H9 (cell line): ENCODE results near the gene GMPPB. TPM values are rescaled to one million over a fixed set of nuclear protein-coding genes. Genes with fewer than 3 reads are reported as not detected.

Source experiments
- DNase-seq: peaks from one replicate; pipeline ENCODE4 v3.0.0-alpha.2; 2017
- H2AFZ ChIP-seq: one replicate; pipeline ENCODE4 v1.6.1; 2013; ENCODE audit warnings: mild to moderate bottlenecking, low read length, control low read depth, moderate library complexity
- H2AK5ac ChIP-seq: 2 replicates; pipeline ENCODE4 v1.6.1; 2013; ENCODE audit warnings: low read length, control low read depth, mixed read lengths; ENCODE audit not compliant: insufficient read length
- H2BK120ac ChIP-seq: one replicate; pipeline ENCODE4 v1.6.1; 2013; ENCODE audit warnings: low read depth, mild to moderate bottlenecking, low read length, control low read depth, inconsistent platforms; ENCODE audit not compliant: poor library complexity, severe bottlenecking
- H2BK12ac ChIP-seq: 2 replicates; pipeline ENCODE4 v1.6.1; 2013; ENCODE audit warnings: low read length, control low read depth, mixed read lengths, low read depth; ENCODE audit not compliant: insufficient read length
- H2BK15ac ChIP-seq: 2 replicates; pipeline ENCODE4 v1.6.1; 2013; ENCODE audit warnings: low read depth, low read length, control low read depth
- H2BK20ac ChIP-seq: one replicate; pipeline ENCODE4 v1.6.1; 2013; ENCODE audit warnings: low read depth, mild to moderate bottlenecking, low read length, control low read depth, inconsistent platforms; ENCODE audit not compliant: poor library complexity, severe bottlenecking
- H2BK5ac ChIP-seq: 2 replicates; pipeline ENCODE4 v1.6.1; 2013; ENCODE audit warnings: low read length, control low read depth, mixed read lengths; ENCODE audit not compliant: insufficient read length
- H3K14ac ChIP-seq: 2 replicates; pipeline ENCODE4 v1.6.1; 2013; ENCODE audit warnings: low read length, control low read depth; ENCODE audit not compliant: insufficient read depth
- H3K18ac ChIP-seq: 2 replicates; pipeline ENCODE4 v1.6.1; 2013; ENCODE audit warnings: low read depth, mild to moderate bottlenecking, mixed read lengths, low read length, control low read depth; ENCODE audit not compliant: insufficient read length
- H3K23ac ChIP-seq: 2 replicates; pipeline ENCODE4 v1.6.1; 2013; ENCODE audit warnings: low read length, control low read depth, mixed read lengths, low read depth; ENCODE audit not compliant: insufficient read length
- H3K23me2 ChIP-seq: 2 replicates; pipeline ENCODE4 v1.6.1; 2013; ENCODE audit warnings: low read depth, mild to moderate bottlenecking, mixed read lengths, low read length, control low read depth; ENCODE audit not compliant: insufficient read length, poor library complexity, severe bottlenecking
- H3K27ac ChIP-seq: 2 replicates; pipeline ENCODE4 v1.5.1; 2013; ENCODE audit warnings: low read length, control low read depth, mixed read lengths, low read depth; ENCODE audit not compliant: insufficient read length
- H3K27me3 ChIP-seq: 2 replicates; pipeline ENCODE4 v1.6.1; 2013; ENCODE audit warnings: low read length, control low read depth, inconsistent platforms; ENCODE audit not compliant: insufficient read depth
- H3K4ac ChIP-seq: 2 replicates; pipeline ENCODE4 v1.6.1; 2013; ENCODE audit warnings: low read depth, mild to moderate bottlenecking, control low read depth, inconsistent platforms, low read length, moderate library complexity
- H3K4me1 ChIP-seq: 2 replicates; pipeline ENCODE4 v1.6.1; 2013; ENCODE audit warnings: low read length, control low read depth, inconsistent platforms; ENCODE audit not compliant: insufficient read depth
- H3K4me2 ChIP-seq: 2 replicates; pipeline ENCODE4 v1.6.1; 2013; ENCODE audit warnings: low read length, control low read depth, mixed read lengths; ENCODE audit not compliant: insufficient read length, insufficient read depth
- H3K56ac ChIP-seq: 2 replicates; pipeline ENCODE4 v1.6.1; 2013; ENCODE audit warnings: low read depth, mild to moderate bottlenecking, mixed read lengths, low read length, control low read depth; ENCODE audit not compliant: insufficient read length
- H3K79me1 ChIP-seq: 2 replicates; pipeline ENCODE4 v1.6.1; 2013; ENCODE audit warnings: low read depth, mild to moderate bottlenecking, moderate library complexity, low read length, control low read depth, inconsistent platforms; ENCODE audit not compliant: insufficient read depth, poor library complexity, severe bottlenecking
- H3K79me2 ChIP-seq: 2 replicates; pipeline ENCODE4 v1.6.1; 2013; ENCODE audit warnings: low read length, control low read depth, inconsistent platforms; ENCODE audit not compliant: insufficient read depth
- H3K9ac ChIP-seq: 2 replicates; pipeline ENCODE4 v1.6.1; 2013; ENCODE audit warnings: low read length, control low read depth, mixed read lengths; ENCODE audit not compliant: insufficient read length; ENCODE audit errors: extremely low read depth
- H3K9me3 ChIP-seq: one replicate; pipeline ENCODE4 v1.6.1; 2013; ENCODE audit warnings: low read depth, low read length, inconsistent platforms; ENCODE audit not compliant: control insufficient read depth
- H3T11ph ChIP-seq: one replicate; pipeline ENCODE4 v1.6.1; 2013; ENCODE audit warnings: mild to moderate bottlenecking, low read length, control low read depth, inconsistent platforms
- H4K20me1 ChIP-seq: one replicate; pipeline ENCODE4 v1.6.1; 2013; ENCODE audit not compliant: control insufficient read depth, insufficient read length, insufficient read depth
- H4K5ac ChIP-seq: 2 replicates; pipeline ENCODE4 v1.6.1; 2013; ENCODE audit warnings: low read depth, mild to moderate bottlenecking, mixed read lengths, low read length, control low read depth; ENCODE audit not compliant: insufficient read length
- H4K8ac ChIP-seq: replicated peaks from 2 replicates; pipeline ENCODE4 v1.6.1; 2013; ENCODE audit warnings: low read length, control low read depth, mixed read lengths, low read depth; ENCODE audit not compliant: insufficient read length
- H4K91ac ChIP-seq: 2 replicates; pipeline ENCODE4 v1.6.1; 2013; ENCODE audit warnings: low read depth, mild to moderate bottlenecking, moderate library complexity, mixed read lengths, low read length, control low read depth; ENCODE audit not compliant: insufficient read length
- H3K27ac Mint-ChIP-seq, 3 experiments: 2 replicates in 2 of 3; 3 replicates in 1 of 3; pipeline ENCODE4 v1.8.0; 2020 to 2021; ENCODE audit warnings: mixed read lengths in 3 of 3, mild to moderate bottlenecking in 1 of 3, moderate library complexity in 1 of 3
- H3K27me3 Mint-ChIP-seq: 2 replicates; pipeline ENCODE4 v1.8.0; 2021; ENCODE audit warnings: low read depth, mild to moderate bottlenecking, moderate library complexity, mixed read lengths
- H3K36me3 Mint-ChIP-seq, 3 experiments: 2 replicates in 2 of 3; 3 replicates in 1 of 3; pipeline ENCODE4 v1.8.0; 2020 to 2021; ENCODE audit warnings: low read depth in 3 of 3, mixed read lengths in 3 of 3; ENCODE audit not compliant: insufficient read depth in 1 of 3
- H3K4me1 Mint-ChIP-seq, 2 experiments: 2 replicates each; pipeline ENCODE4 v1.8.0; 2020; ENCODE audit warnings: mixed read lengths in 2 of 2
- H3K4me3 Mint-ChIP-seq, 2 experiments: 2 replicates in 1 of 2; 3 replicates in 1 of 2; pipeline ENCODE4 v1.8.0; 2020 to 2021; ENCODE audit warnings: mild to moderate bottlenecking in 2 of 2, mixed read lengths in 2 of 2, moderate library complexity in 1 of 2
- H3K9me3 Mint-ChIP-seq, 2 experiments: 2 replicates in 1 of 2; 3 replicates in 1 of 2; pipeline ENCODE4 v1.8.0; 2020; ENCODE audit warnings: mild to moderate bottlenecking in 2 of 2, mixed read lengths in 2 of 2, moderate library complexity in 1 of 2
- CTCF ChIP-seq: fragments of 200-600 bp; sonication (generic); conservative IDR thresholded peaks from 3 replicates; pipeline ENCODE4 v1.8.0; 2021; ENCODE audit warnings: antibody characterized with exemption, mild to moderate bottlenecking
- WGBS: extraction: QIAGEN DNeasy Blood & Tissue Kit; methylation state at CpG from one replicate; pipeline ENCODE4 v1.1.7; 2013; ENCODE audit warnings: missing lambda C conversion rate, low lambda C conversion rate, mixed read lengths; ENCODE audit not compliant: insufficient read length; ENCODE audit errors: extremely low coverage; 5-methylcytosine and 5-hydroxymethylcytosine counted together
- total RNA-seq: library from RNA; stranded (reverse); gene quantifications from 2 replicates; pipeline ENCODE4 v1.2.1, GENCODE V29; 2021

The GMPPB gene
- total RNA-seq, 1 experiment from 2014 or later: 31.1 TPM

GRCh38 chr3:49674497-49674983 lies 49.2 kb downstream of the GMPPB start:
- peak overlapping the region; percentile 52 for H3K9ac ChIP-seq
- H3K79me1 ChIP-seq: peaks cover 4% of the 10 kb centered on the region
- no peak overlapping the region for H2BK120ac ChIP-seq
- H3K23me2 ChIP-seq: peaks cover 8% of the 10 kb centered on the region
- peaks cover 23 to 36% (median 34%) of the 10 kb centered on the region in 3 experiments; a peak in 6 of 7 replicates for H3K36me3 Mint-ChIP-seq
- H3K18ac ChIP-seq: no peak overlapping the region
- peaks cover 12 to 17% of the 10 kb centered on the region in 2 experiments for H3K4me1 Mint-ChIP-seq
- no peak overlapping the region for H4K8ac ChIP-seq
- H4K5ac ChIP-seq: no peak overlapping the region
- H3K56ac ChIP-seq: no peak overlapping the region
- peak overlapping the region; percentile 93 for H3K4me2 ChIP-seq
- DNase-seq: no peak
- H3K27ac Mint-ChIP-seq: peak overlapping the region in 1 of 3 experiments; percentile 55; a peak in 1 of 7 replicates
- no peak overlapping the region for H2AK5ac ChIP-seq
- peak overlapping the region; percentile 94 to 95 for H3K4me3 Mint-ChIP-seq
- no peaks in the 10 kb centered on the region; the same call in 1 of the 2 replicates for H3K79me2 ChIP-seq
- no peak overlapping the region for H2BK12ac ChIP-seq
- H2BK15ac ChIP-seq: no peak overlapping the region
- 0 out of 3 replicates have a peak, but pooled peaks have one; percentile 13 for TF ChIP-seq CTCF
- no peak overlapping the region for H2BK20ac ChIP-seq
- H3K23ac ChIP-seq: no peak overlapping the region
- no peak overlapping the region for H2AFZ ChIP-seq
- WGBS: no CpG with 5 or more reads among the region's 34 CpGs
- H3K4me1 ChIP-seq: no peaks in the 10 kb centered on the region; the same call in 1 of the 2 replicates
- H4K91ac ChIP-seq: no peak overlapping the region
- no peaks in the 10 kb centered on the region for H4K20me1 ChIP-seq
- H3K9me3 Mint-ChIP-seq: no peaks in the 10 kb centered on the region
- H3K27ac ChIP-seq: no peak overlapping the region
- H3K9me3 ChIP-seq: no peaks in the 10 kb centered on the region
- H2BK5ac ChIP-seq: no peak overlapping the region
- H3K27me3 ChIP-seq: no peaks in the 10 kb centered on the region
- H3K4ac ChIP-seq: no peak overlapping the region
- H3K27me3 Mint-ChIP-seq: no peaks in the 10 kb centered on the region; the same call in 1 of the 2 replicates
- H3K14ac ChIP-seq: 0 out of 2 replicates have a peak overlapping the region, but pooled peaks have one; percentile 34
- no peak overlapping the region for H3T11ph ChIP-seq
